MCF 10A (cell line): ENCODE results near the gene RBM44. TPM values are rescaled to one million over a fixed set of nuclear protein-coding genes. Genes with fewer than 3 reads are reported as not detected.

Source experiments
- BruUV-seq: library from RNA; stranded (reverse); fragments of 400-500 nt; replicated peaks from 2 replicates; lab custom pipeline; 2021; lab: Mats Ljungman, UMichigan
- CTCF ChIA-PET: fragments of 300-600 bp; sonication (Branson Sonifier 250); formaldehyde crosslinking; extraction: SDS; loops from one replicate; lab custom pipeline; 2021; ENCODE audit warnings: antibody characterized with exemption, inconsistent platforms; lab: Yijun Ruan, JAX
- POLR2A ChIA-PET: fragments of 300-600, 350-650 bp; sonication (Branson Sonifier 250); formaldehyde crosslinking; extraction: SDS; loops from one replicate; lab custom pipeline; 2020; ENCODE audit warnings: antibody characterized with exemption, inconsistent platforms; lab: Yijun Ruan, JAX
- DNase-seq: peaks from one replicate; pipeline ENCODE4 v3.0.0-alpha.2; 2018; ENCODE audit not compliant: unreplicated experiment
- H3K27ac Mint-ChIP-seq: one replicate; pipeline ENCODE4 v1.8.0; 2022; ENCODE audit warnings: mild to moderate bottlenecking, low read depth, mixed read lengths; ENCODE audit not compliant: unreplicated experiment
- H3K27me3 Mint-ChIP-seq: one replicate; pipeline ENCODE4 v1.8.0; 2022; ENCODE audit warnings: mixed read lengths; ENCODE audit not compliant: insufficient read depth, unreplicated experiment
- H3K36me3 Mint-ChIP-seq: one replicate; pipeline ENCODE4 v1.8.0; 2022; ENCODE audit warnings: mild to moderate bottlenecking, moderate library complexity, mixed read lengths; ENCODE audit not compliant: insufficient read depth, unreplicated experiment
- H3K4me1 Mint-ChIP-seq: one replicate; pipeline ENCODE4 v1.8.0; 2022; ENCODE audit warnings: mixed read lengths; ENCODE audit not compliant: insufficient read depth, unreplicated experiment
- H3K4me3 Mint-ChIP-seq: one replicate; pipeline ENCODE4 v1.8.0; 2022; ENCODE audit warnings: mild to moderate bottlenecking, moderate library complexity, mixed read lengths; ENCODE audit not compliant: unreplicated experiment
- H3K9me3 Mint-ChIP-seq: one replicate; pipeline ENCODE4 v1.8.0; 2022; ENCODE audit warnings: mixed read lengths; ENCODE audit not compliant: unreplicated experiment
- CTCF ChIP-seq: fragments of 200-600 bp; IDR thresholded peaks from one replicate; pipeline ENCODE4 v1.8.0; 2022; ENCODE audit warnings: antibody characterized with exemption, mild to moderate bottlenecking; ENCODE audit not compliant: unreplicated experiment
- intact Hi-C: fragments of 100-400 bp; cut with micrococcal nuclease; formaldehyde crosslinking; loops from 2 replicates; pipeline ENCODE4 v1.14.1; 2022
- total RNA-seq: library from RNA; stranded (reverse); gene quantifications from 2 replicates; pipeline ENCODE4 v1.2.3, GENCODE V29; 2022

RBM44 gene
- total RNA-seq, 1 experiment from 2014 or later = 0.23 TPM

DNA sequence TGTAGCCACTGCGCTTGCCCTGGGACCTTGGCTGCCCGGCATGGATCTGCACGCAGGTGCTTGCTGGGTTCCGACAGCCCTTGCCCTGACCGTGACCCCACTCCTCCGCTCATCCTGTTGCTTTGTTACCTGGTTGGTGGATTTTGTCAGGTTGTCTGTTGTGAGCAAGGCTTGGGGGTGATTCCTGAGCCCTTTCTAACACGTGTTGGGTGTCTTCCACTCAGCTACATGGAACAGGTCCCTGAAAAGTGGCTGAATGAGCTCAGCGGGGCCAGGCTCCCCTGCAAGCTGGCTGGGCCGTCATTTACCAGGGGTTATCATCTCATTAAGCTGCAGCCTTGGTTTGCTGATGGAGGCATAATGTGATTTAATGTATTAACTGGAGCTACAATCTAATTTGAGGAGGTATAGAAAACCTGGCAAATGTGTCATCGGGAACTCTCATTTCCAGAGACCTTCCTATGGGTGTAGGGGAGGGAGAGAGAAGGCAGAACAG lies 85.4 kb downstream of the RBM44 start:
- TF ChIP-seq CTCF = no peak
- no TSS peak for BruUV-seq
- no peak for DNase-seq
- Mint-ChIP-seq H3K9me3 (no peaks in the 10 kb centered on the region), H3K4me3 (no peak overlapping the region), H3K36me3 (no peaks in the 10 kb centered on the region), H3K27ac (no peak overlapping the region), H3K4me1 (peaks cover 12% of the 10 kb centered on the region), H3K27me3 (no peaks in the 10 kb centered on the region)
- intact Hi-C loops = no loop called here
- POLR2A ChIA-PET = no interaction called here
- CTCF ChIA-PET = no interaction called here

DNA sequence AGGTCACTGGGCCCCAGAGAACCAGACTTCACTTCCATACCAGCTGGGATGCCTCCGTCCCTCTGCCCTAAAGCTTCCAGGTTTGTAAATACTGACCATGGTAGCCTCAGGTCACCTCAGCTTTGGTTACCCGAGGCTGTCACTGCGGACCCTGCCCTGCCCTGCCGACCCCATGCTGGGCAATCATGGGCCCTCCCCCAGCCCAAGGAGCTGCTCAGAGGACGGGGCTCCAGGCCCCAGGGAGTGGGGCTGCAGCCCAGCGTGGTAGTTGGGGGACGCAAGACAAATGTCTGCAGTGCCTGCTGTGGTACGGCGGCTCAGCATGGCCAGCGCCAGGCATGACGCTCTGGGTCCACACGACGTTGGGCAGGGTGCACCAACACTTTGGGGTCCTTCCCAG lies 86.1 kb downstream of the RBM44 start:
- ChIA-PET POLR2A (no interaction called here), CTCF (no interaction called here)
- H3K9me3 Mint-ChIP-seq = no peaks in the 10 kb centered on the region
- no peak for TF ChIP-seq CTCF
- no peak for DNase-seq
- BruUV-seq = no TSS peak
- no peak overlapping the region for H3K27ac Mint-ChIP-seq
- intact Hi-C loops = no loop called here
- H3K4me3 Mint-ChIP-seq = no peak overlapping the region
- H3K27me3 Mint-ChIP-seq = no peaks in the 10 kb centered on the region
- peaks cover 11% of the 10 kb centered on the region for H3K4me1 Mint-ChIP-seq
- H3K36me3 Mint-ChIP-seq = no peaks in the 10 kb centered on the region

DNA sequence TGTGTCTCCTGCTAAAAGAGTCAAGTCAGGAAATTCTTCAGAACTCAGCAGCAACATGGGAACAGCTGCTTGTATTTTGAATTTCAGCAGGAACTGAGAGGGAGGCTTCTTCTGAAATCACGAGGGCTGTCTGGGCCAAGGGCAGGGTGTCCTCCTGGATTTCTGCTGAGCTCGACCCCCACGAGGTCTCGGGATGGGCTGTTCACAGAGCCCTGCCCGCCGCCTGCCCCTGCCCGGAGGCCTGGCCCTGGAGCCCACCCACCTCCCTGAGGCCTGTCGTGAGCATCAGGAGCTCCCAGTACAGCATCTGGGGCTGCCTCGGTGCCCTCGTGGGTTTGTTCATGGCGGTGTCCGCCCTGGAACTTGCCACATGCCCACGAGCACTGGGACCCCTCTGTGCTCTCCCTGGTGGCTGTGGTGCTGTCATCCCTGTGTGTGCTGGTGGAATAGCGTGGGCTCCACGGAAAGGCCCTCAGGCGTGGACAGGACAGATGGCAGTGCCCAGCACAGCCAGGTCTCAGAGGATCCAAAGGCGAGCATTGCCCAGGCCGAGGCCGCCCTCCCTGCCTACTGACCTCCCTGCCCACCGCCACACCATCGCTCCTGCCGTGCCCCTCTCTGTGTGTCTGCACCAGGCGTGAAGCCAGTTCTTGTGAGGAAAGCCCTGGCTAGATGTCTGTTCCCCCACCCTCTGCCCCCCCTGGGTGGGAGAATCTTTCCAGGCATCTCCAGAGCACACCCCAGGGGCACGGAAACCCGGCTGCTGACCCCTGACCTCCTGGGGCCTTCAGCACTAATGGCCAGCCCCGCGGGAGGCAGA lies 86.7 kb downstream of the RBM44 start:
- BruUV-seq = no TSS peak
- Mint-ChIP-seq H3K4me1 (peaks cover 11% of the 10 kb centered on the region), H3K27me3 (no peaks in the 10 kb centered on the region), H3K4me3 (no peak overlapping the region), H3K27ac (peak overlapping the region; percentile 39), H3K9me3 (no peaks in the 10 kb centered on the region), H3K36me3 (no peaks in the 10 kb centered on the region)
- no peak for DNase-seq
- POLR2A ChIA-PET = no interaction called here
- CTCF ChIA-PET = interaction anchor here (0.5 to 0.6 kb wide), 3 partner anchors 37 to 529 kb away, joined by 3 to 5 read pairs (median 3); no protein-coding TSS in a partner anchor
- no peak for TF ChIP-seq CTCF
- intact Hi-C loops = no loop called here

GRCh38 chr2:237885931-237886684 lies 87.5 kb downstream of the RBM44 start:
- Mint-ChIP-seq H3K4me3 (no peak overlapping the region), H3K27me3 (no peaks in the 10 kb centered on the region), H3K36me3 (no peaks in the 10 kb centered on the region), H3K4me1 (peaks cover 6% of the 10 kb centered on the region), H3K27ac (peak overlapping the region; percentile 39), H3K9me3 (no peaks in the 10 kb centered on the region)
- intact Hi-C loops = no loop called here
- BruUV-seq = no TSS peak
- no peak for TF ChIP-seq CTCF
- CTCF ChIA-PET = no interaction called here
- POLR2A ChIA-PET = no interaction called here
- DNase-seq = no peak
